Measurements from ENCODE around the gene TMA7.

The TMA7 gene

DNA sequence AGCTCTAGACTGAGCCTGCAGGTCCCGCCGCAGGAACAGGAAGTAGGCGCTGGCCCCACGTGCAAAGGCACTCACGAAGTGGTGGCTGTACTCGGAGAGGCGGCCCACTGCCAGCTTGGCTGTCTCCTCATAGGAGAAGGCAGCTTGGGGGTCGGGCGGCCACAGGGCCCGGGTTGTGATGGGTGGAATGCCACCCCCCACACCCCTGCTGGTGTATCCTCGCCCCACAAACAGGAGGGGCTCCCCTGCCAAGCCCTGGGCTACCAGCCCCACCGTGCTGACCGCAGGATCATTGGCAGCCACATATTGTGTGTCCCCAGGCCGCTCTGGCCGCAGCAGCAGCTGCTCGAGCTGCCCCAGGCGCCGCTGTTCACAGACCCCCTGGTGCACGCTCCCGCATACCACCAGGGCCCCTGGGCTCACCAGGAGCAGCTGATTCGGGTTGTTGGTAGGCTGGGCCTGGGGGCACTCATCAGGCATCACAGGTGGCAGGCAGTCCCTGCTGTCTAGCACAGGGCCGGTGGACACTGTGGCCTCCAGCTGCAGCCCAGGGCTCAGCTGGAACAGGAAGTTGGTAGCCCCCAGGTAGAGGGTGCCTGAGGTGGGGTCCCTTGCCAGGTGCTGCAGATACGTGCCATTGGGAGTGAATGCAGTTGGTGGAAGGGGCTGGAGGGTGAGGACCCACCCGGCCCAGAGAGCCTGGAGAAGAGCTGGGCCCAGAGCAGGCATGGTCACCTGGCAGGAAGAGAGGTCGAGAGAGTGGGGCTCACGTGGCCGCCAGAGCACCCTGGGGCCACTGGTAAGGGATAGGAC lies 16.0 kb upstream of the TMA7 start:
- DNase-seq = no peak

DNA sequence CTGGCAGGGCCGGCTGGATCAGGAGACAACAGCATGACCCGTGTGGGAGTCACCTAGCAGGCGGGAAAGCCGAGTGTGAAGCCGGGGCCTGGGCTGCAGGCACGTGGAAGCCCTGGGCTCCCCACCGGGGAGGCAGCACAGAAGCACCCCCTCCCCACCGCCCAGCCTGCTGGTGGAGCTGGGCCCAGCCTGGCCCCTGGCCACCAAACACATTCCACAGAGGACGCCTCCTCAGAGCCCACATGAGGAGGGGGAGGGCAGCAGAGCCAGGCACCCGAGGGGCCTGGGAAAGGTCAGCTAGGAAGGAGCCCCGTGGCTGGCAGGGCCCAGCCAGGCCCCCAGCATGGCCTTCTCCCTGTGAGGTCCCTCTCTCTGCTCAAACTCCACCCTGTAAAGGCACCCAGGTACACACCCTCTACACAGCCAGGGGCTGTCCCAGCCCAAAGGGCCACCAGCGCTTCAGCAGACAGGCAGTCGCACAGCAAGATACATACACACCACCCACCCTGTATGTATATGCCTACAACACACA lies 14.7 kb upstream of the TMA7 start:
- DNase-seq = no peak

DNA sequence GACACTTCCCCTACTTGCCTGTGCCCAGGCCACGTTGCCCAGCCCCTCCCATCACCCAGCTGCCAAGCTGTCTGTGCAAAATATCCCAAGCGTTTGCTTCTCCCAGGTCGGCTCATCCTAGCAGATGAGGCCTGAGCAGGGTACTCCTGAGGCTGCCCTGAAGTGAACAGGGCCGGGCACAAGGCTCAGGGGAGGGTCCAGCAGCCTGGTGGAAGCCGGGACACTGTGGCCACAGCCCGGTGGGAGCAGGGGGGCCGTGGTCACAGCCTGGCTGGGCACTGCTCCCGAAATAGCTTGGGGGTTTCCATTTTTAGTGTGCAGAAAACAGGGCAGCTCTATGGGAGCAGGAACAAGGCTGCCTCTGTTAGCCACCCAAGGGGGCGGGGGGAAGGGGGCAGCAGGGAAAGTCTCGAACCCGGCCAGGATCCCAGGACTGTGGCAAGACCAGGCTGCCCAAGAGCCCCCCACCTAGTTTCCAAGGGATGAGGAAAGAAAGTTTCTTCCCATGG lies 13.6 kb upstream of the TMA7 start:
- DNase-seq = no peak

DNA sequence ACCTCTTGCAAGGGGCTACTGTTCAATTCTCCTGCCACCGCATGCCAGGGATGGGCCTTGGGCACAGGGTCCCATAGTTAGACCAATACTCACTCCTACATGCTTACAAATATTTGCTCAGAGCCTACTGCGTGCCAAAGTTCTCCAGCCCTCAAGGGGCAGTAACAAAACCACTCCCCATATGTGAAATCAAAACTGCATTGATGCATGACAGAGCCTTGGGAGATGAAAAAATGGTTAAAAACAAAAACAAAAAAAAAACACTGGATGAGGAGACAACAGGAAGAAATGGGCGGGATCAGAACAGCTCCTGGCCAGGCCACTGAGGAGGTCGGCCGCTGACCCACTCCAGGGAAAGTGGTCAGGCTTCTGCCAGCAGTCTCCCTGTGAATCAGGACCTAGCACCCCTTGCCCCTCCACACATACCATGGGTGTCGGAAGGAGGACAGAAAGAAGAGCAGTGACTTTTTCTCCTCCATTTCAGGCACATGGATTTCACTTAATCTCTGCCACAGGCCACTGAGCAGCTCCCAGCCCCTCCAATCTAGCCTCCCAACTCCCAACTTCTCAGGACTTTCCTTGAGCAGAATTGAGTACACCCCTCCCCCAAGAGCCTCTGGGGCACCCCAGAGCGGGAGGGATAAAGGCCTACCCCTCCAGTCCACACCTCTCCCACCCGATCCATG lies 13.0 kb upstream of the TMA7 start:
- no peak for DNase-seq

DNA sequence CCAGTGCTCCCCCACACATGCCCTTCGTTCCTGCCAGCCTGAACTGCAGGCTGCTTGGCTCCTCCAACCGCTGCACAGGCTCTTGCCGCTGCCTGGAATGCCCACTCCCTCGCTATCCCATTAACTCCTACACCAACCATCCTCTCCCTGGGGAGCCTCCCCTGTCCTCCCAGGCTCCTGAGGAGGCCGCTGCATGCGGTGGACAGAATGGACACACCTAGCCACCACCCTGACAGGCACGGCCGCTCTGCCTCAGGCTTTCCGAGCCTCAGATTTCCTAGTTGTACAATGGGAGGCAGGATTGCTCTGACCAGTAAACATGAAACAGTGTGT lies 12.5 kb upstream of the TMA7 start:
- DNase-seq = no peak

DNA sequence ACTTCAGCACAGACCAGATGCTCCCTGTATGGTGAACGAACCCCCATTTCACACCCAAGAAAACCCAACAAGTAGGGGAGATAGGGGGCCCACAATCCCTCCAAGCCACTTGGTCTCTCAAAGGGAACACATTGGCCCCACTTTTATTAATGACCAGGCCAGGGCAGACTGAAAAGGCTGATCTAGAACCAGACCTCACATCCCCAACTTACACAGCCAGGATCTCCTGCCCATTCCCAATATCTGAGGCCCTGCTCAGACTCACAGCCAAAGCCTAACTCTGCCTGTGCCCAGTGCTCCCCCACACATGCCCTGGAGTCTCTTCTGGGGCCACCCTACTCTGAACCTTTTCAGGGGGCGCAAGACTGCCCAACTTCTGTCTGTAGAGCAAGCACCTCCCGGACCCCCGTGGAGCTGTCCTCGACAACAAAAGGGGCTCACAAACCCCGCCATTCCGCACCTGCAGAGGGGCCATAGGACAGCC lies 11.9 kb upstream of the TMA7 start:
- DNase-seq = no peak

DNA sequence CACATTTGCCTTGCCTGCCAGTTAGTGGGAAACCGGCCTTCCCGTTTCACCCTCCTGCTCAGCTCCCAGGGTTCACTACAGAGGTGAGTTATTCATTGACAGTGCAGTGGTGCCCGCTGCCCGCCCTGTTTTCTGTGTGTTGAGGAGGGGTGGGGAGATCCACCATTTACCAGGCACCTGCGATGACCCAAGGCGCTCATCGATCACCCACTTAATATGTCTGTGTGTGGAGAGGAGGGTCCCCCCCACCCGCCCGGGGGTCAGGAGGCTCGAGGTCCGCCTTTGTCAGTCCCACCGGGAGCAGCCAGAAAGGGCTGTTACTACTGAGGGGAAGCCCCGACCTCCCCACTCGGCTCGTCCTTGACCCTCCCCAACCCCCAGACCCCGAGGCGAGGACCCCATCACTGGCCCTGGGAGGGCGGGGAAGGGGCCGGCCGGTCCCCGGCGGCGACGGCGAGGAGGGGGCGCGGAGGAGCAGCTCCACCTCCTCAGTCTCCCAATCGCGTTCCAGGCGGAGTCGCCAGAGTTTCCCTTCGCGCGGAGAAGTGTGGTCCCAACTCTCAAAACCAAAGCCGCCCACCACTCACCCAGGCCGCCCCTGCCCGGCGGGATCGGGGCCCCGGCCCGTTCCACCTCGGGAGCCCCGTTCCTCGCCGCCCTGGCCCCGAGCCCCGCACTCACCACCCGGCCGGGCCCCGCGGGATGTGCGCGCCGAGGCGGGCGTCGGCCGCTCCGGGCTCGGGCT lies 11.3 kb upstream of the TMA7 start:
- no peak for DNase-seq

DNA sequence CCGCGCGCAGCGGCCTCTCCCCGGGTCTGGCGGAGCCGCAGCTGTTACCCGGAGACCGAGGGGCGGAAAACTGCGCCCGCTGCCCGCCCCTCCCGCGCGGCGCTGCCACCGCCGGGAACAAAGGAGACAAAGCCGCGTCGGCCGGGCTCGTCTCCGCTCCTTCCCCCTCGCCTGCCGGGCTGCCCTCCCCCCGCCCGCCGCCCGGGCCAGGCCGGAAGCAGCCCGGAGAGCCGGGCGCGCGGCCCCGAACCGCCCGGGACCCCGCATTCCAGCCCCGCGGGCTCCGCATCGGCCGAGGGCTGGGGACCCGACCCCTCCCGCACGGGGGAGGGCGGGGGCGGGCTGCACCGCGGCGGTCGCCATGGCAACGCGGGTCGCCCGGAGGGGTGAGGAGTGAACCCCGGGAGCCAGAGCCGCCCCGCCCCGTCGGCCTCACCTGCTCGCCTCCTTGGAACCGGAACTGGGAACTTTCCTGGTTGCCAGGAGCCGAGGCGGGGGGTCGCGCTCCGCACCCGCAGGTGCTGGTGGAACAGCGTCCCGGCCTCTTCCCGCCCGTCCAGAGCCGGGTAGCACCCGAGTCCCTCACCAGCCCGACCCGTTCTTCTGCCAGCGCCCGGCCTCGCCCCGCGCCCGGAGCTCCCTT lies 10.6 kb upstream of the TMA7 start:
- no peak for DNase-seq

DNA sequence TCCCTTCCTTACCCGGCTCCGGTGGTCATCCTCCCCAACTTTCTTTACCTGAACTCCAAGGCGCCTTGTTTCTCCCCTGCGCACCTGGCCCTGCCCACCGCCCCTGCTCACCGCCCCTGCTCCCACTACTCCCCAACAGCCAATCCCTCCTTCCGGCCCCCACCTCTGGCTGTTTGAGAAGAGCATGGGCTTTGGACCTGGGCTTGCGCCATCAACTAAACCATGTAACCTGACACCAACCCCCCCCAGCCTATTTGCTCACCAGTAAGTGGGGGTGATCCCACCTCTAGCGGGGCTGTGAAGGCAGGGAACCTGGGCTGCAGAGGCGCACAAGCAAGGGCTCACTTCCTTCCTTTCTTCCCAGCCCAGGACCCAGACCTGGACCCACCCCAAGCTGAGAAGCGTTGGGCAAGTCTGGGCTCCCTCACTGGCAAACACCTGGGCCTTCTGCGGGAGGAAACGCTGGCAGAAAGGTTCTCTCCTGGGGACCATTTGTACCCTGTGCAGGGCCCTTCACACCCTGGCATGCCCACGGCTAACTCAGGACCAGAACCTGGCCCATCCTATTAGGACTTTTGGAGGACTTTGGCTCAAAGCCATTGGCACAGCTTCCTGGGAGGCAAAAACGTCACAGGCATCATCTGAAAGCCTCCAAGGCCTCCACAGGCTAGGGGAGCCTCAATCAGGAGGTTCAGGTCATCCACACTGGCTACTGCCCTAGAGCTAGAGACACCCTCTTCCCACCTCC lies 9.9 kb upstream of the TMA7 start, which contains the start of gene PLXNB1:
Gene PLXNB1 (minus strand): TSS at position 127 of the 748 bp plus-strand sequence. CDS start 5,475 bp downstream, outside the sequence.
- peak; percentile 65 for DNase-seq

DNA sequence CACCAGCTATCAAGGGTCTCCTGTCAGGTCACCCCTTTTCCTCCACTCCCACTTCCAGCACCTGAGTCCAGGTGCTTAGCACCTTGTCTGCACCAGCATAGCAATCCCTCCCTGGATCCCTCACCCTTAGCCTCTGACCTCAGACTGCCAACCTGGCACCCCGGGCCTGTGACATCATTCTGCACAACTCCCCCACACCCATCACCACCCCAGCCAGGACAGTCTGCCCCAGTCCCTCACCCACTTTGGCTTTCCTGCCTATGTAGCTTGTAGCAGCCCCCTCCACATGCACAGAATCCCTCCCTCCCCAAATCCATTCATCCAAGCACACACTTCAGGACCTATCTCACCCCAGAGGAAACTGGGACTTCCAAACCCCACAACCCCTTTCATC lies 9.4 kb upstream of the TMA7 start:
- no peak for DNase-seq

DNA sequence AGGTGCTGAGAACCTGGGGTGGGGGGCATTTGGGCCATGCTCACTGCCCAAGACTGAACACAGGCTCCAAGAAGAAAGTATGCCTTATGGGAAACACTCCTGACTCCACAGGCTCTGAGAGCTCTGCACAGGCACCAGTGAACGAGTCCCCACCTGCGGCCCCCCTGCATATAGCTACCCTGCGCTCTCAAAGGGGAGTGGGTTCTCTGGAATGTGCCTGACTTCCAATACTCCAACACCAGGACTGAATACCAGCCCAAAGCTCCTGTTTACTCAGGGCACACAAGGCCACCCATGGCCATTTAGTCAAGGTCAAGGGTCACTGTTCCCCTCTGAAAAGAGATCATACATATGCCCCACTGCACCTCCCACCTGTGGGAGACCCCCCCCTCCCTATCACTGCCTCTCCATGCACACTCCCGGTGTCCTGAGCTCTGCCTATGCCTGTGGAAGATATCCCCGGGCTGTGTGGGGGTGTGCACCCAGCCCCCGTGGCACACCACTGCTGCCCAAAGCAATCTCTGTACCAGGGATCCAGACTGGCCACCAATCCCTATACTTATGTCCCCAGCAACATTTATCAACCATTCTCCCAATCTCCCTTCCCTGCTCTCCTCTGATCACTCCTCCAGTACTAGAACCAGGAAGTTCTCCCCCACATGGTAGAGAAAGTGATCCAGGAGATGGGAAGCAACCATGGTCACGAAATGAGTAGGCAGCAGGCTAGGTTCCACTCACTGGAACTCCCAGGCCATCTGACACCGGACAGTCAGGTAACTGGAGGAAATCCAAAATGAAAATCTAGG lies 8.6 kb upstream of the TMA7 start:
- no peak for DNase-seq

DNA sequence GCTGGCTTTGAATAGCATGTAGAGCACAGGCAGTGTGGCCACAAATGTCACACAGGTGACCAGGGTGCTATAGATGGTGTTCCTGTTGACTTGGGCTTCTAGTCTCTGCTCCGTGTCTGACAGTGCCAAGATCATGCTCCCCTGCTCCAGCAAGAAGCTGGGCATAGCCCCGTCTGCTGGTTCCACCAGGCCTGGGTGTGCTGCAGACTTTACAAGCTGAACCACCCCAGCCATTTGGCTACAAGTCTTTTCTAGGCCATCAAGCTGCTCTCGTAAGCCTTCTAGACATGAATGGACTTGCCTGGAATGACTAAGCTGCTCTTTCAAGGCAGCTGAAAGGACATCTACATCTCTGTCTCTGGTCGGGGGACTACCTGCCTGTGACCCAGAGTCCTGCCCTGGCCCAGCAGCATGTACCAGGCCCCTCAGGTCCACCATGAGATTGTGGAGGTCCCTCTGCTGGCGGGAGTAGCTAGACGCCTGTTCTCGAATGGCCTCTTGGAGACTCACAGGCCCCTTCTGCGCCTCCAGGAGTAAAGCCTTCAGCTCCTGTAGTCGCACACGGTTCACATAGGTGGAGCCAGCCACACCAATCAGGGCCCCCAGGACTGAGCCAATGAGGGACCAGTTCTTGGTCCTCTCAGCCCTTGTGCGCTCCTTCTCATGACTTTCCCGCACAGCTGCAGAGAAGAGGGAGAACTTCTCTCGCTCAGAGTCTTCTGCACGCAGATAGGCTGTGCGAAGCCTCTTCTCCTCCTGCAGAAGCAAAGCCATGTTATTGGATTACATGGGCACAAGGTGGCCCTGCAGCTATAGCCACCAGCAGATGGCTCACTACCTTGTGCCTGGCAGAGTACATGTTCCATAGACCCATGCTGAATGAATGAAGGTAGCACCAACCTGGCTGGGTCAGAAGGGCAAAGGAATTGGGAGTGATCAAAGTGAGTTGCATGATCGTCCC lies 7.4 kb upstream of the TMA7 start:
- no peak for DNase-seq

DNA sequence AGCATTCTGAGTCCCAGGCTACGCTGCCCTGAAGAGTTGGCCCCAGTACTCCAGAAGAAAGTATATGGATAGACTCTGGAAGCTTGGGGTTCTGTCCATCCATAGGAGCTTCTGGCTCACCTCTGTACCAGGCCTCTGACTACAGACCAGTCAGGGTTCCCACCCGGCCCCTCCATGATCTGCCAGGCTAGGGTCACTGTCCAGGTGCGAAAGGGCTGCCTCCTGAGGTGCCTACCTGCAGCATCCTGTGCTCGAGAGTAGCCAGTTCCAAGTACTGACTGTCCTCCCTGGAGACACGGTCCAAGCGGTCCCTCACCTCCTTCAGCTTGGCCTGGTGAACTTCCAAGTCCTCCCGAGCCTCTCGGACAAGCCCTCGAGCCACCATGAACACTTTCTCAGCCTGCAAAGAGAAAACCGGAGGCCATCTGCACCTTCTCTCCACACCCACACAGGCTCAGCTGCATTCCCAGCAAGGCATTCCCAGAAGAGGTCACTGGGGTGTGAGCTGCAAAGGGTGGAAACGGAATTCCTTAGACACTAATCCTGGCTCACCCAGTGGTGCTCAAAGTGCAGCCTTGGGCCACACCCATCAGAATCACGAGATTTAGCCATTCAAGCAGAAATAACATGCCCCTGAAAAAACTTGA lies 6.5 kb upstream of the TMA7 start:
- no peak for DNase-seq

DNA sequence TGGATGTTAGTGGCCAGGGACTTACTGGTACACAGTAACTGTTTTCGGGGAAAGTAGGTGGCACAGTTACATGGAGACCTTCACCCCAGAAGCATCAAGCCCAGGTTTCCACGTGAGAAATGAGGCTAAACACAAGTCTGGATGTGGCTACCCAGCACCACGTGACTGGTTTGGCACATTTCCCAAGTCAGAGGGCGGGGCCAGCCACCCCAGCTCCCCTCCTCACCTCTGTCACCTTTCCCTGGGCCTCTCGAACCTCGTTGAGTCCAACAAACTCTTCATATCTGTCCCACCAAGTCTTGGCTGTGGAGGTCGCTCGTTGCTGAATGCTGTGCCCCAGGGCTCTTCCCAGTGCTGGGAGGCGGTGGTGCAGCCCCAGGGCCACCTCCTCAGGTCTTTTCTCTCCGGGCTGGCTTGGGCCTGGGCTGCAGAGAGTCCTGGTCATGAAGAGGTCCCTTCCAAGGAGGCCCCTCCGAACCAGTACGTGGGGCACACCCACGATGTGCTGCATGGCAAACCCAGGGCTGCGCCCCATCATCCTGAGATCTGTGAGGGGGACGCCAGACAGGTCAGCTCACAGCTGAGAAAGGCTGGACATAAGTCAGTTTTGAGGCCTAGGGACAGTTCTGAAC lies 5.3 kb upstream of the TMA7 start:
- no peak for DNase-seq

DNA sequence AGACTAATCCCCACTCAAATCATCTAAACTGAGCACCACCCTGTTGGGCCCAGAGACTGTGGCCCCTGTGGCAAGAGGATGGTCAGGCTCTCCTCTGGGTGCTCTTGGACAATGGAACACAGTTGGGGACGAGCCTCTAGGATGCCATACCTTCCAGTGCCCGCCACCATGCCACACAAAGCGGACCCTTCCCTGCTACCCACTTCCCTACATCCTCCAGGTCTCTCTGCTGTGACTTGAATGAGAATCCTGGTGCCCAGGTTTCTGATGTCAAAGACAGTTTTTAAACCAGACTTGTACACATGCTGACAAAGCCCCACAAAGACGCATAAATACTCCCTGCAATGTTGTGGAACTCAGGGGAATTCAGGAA lies 4.8 kb upstream of the TMA7 start:
- DNase-seq = no peak

DNA sequence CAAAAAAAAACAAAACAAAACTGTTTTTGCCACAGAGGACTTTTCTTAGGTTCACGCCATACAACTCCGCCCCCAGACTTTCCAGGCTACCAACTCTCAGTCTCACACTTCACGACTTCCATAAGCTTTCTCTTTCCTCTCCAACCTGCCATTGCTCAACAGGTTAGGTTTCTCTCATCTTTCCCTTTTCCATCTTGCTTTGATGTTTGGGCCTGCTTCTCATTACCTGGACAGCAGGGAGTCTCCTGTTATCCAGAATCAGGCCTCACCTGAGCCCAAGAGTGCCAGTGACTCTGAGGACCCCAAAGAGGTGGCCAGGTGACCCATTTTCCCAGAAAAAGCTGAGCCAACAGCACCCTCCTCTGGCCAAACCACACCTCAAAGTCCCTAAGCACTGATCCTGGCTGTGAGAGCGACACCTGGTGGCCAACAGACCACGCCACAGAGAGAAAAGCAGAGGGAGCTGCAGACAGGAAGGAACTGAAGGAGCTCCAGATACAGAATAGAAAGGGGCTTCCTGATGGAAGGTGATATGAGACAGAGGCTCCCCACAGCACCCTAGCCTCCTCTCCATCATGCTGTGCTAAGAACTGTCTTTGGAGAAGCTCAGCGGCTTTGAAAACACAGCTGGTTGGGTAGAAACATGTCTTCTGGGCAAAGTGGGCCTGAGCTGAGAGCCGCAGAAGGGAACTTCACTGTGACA lies 4.1 kb upstream of the TMA7 start:
- peak; percentile 71 for DNase-seq

DNA sequence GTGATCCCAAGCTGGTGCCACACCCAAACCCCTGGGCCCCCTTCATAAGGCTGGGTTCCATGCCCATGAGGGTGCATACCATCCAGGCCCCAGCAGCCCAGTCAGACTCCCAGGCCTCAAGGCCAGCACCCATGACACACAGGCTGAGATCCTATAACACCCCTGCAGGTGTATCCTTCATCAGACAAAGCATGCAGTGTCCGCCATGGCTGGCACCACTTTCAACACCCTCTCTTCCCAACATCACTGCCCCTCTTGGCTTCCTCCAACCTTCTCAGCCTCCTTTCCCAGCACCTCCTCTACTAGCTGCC lies 3.6 kb upstream of the TMA7 start:
- DNase-seq = no peak

DNA sequence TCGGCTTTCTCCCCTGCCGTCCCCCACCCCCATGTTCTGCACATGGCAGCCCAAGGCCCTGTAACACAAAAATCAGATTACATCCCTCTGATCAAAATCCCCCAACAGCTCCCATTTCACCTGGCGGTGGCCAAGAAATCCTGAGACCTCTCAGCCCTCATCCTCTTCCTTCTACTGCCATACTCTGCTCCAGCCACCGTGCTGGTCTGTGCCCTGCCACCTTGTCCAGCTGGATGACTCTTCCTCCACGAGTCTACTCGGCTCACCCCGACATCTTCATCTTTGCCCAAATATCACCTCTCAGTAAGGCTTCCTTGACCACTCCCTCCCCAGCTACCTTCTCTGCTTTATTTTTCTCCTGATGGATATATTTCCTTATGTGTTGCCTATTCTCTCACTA lies 3.2 kb upstream of the TMA7 start:
- DNase-seq = no peak
